GM12872 (cell line): ENCODE results near the gene NEDD9.

Source experiments
- CTCF ChIP-seq: IDR thresholded peaks from 3 replicates; pipeline ENCODE4 v1.5.1; 2011; ENCODE audit warnings: low read depth, mild to moderate bottlenecking, low read length, moderate library complexity; ENCODE audit not compliant: insufficient read depth

Gene NEDD9

DNA sequence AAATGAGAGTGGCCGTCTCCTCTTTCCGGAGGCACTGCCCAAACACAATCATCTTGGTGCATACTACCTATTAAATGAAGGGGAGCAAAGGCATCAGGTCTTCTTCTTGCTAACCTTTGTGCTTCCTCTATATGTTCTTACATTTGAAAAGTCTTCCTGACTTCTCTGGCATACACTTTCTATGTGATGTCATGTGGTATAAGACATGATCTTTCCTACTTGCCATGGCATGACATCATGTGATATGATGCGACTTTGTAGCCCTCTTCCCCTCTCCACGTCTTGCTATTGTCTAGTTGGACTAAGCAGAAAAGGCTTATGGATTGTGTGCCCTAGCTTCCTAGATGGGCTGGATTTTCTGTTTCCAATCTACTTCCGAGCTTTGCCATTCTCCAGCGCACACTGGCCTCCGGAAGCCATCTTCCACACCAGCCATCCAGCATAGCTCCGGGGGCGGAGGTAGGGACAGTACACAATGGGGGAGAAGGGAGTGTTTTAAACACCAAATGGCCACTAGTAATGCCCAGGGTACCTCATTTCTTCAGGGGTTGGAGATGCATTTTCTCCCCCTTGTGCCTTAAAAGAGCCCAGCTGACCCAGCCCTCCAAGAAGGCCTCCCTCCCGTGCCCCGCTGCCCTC, 8.8 kb upstream of the NEDD9 start:
- no peak for TF ChIP-seq CTCF

- no peak for TF ChIP-seq CTCF
Observed at GRCh38 chr6:11237956-11238355, 5.5 kb upstream of the NEDD9 start.

- TF ChIP-seq CTCF: no peak
Observed at GRCh38 chr6:11237428-11237827, 5.0 kb upstream of the NEDD9 start.

DNA sequence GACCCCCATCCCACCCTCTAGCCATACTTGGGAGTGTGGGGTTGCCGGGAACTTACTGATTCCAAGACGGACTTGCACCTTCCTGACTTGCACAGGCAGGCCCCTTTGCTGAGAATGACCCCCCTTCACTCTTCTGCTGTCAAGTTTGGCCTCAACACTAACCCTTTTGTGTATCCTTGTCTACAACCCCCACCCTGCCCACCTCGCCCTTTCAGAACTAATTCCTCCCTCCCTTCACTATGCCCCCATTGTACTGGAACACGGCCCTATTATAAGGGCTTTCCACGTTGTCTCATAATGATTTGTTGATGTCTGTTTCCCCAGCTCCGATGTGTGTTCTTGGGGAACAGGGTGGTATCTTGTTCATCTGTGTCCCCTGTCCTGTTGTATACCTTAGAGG, 4.4 kb upstream of the NEDD9 start:
- TF ChIP-seq CTCF: no peak

GRCh38 chr6:11236076-11236750, 3.7 kb upstream of the NEDD9 start:
- TF ChIP-seq CTCF: no peak

- TF ChIP-seq CTCF: no peak
Observed at GRCh38 chr6:11235062-11235461, 2.6 kb upstream of the NEDD9 start.

- TF ChIP-seq CTCF: no peak
Observed at GRCh38 chr6:11233673-11234573, 1.5 kb upstream of the NEDD9 start.
